Adrenal gland (tissue), 5 donors: Measurements from ENCODE around the gene RYR2.

Experiments
- CTCF ChIP-seq, 6 experiments: fragments of 450-650 bp in 4 of 6; fragments of 200-600 bp in 2 of 6; sonication (generic) in 1 of 6; IDR thresholded peaks; 1 replicate in 5 of 6; 2 replicates in 1 of 6; pipeline versions ENCODE4 v1.5.1 to v1.8.0; 2016 to 2021; ENCODE audit warnings: antibody characterized with exemption in 6 of 6, mild to moderate bottlenecking in 2 of 6, moderate library complexity in 1 of 6
- POLR2A ChIP-seq, 2 donors: fragments of 450-650 bp; IDR thresholded peaks; one replicate each; pipeline ENCODE4 v1.6.1; 2017; ENCODE audit warnings: antibody characterized with exemption in 2 of 2, mild to moderate bottlenecking in 2 of 2, moderate library complexity in 1 of 2
- donor health status: DM: no; HTN: no; CAD: no.

GRCh38 chr1:237759377-237759776, 717.4 kb downstream of the RYR2 start:
- TF ChIP-seq CTCF (IDR thresholded peaks at IDR 0.05) (no peak), POLR2A (IDR thresholded peaks at IDR 0.05) (no peak)
